ENCODE measurements around the gene C2CD4C.
"Not testable (repeated sequence)": the region's sequence is repeated elsewhere in the genome, so short reads cannot be mapped to it uniquely, and the experiment has no call there.

The C2CD4C gene

GRCh38 chr19:397941-398706, 10.8 kb downstream of the C2CD4C start:
- DNase-seq = no peak

GRCh38 chr19:397321-397720, 11.6 kb downstream of the C2CD4C start:
- no peak for DNase-seq

GRCh38 chr19:395467-395866, 13.5 kb downstream of the C2CD4C start:
- DNase-seq = no peak

GRCh38 chr19:394857-395256, 14.1 kb downstream of the C2CD4C start:
- DNase-seq = not testable (repeated sequence)

GRCh38 chr19:393560-393959, 15.4 kb downstream of the C2CD4C start:
- not testable (repeated sequence) for DNase-seq

- DNase-seq = no peak
These were observed 16.5 kb downstream of the C2CD4C start for GRCh38 chr19:392375-392970.

- no peak for DNase-seq
These were observed 17.1 kb downstream of the C2CD4C start for GRCh38 chr19:391726-392374.

- no peak for DNase-seq
These were observed 17.8 kb downstream of the C2CD4C start for GRCh38 chr19:391207-391557.

- no peak for DNase-seq
These were observed 18.4 kb downstream of the C2CD4C start for GRCh38 chr19:390386-391206.

GRCh38 chr19:389935-390289, 19.0 kb downstream of the C2CD4C start:
- no peak for DNase-seq

GRCh38 chr19:389255-389934, 19.6 kb downstream of the C2CD4C start:
- no peak for DNase-seq

- DNase-seq = no peak
These were observed 20.3 kb downstream of the C2CD4C start for GRCh38 chr19:388691-389090.

- DNase-seq = no peak
These were observed 21.2 kb downstream of the C2CD4C start for GRCh38 chr19:387777-388176.

GRCh38 chr19:386632-387301, 22.2 kb downstream of the C2CD4C start:
- DNase-seq = not testable (repeated sequence)

- DNase-seq = not testable (repeated sequence)
These were observed 22.8 kb downstream of the C2CD4C start for GRCh38 chr19:386189-386588.

- no peak for DNase-seq
These were observed 24.2 kb downstream of the C2CD4C start for GRCh38 chr19:384799-385169.

GRCh38 chr19:383922-384798, 24.8 kb downstream of the C2CD4C start:
- peak; percentile 12 for DNase-seq

- no peak for DNase-seq
These were observed 25.9 kb downstream of the C2CD4C start for GRCh38 chr19:383040-383439.

GRCh38 chr19:382578-382977, 26.4 kb downstream of the C2CD4C start:
- DNase-seq = peak; percentile 74

- DNase-seq = not testable (repeated sequence)
These were observed 27.0 kb downstream of the C2CD4C start for GRCh38 chr19:381901-382300.

- not testable (repeated sequence) for DNase-seq
These were observed 28.2 kb downstream of the C2CD4C start for GRCh38 chr19:380618-381219.

All from fibroblast of skin of right biceps (primary cell).